ENCODE measurements around the gene CWF19L2.
"Not testable (repeated sequence)": the region's sequence is repeated elsewhere in the genome, so short reads cannot be mapped to it uniquely, and the experiment has no call there.

The CWF19L2 gene

DNA sequence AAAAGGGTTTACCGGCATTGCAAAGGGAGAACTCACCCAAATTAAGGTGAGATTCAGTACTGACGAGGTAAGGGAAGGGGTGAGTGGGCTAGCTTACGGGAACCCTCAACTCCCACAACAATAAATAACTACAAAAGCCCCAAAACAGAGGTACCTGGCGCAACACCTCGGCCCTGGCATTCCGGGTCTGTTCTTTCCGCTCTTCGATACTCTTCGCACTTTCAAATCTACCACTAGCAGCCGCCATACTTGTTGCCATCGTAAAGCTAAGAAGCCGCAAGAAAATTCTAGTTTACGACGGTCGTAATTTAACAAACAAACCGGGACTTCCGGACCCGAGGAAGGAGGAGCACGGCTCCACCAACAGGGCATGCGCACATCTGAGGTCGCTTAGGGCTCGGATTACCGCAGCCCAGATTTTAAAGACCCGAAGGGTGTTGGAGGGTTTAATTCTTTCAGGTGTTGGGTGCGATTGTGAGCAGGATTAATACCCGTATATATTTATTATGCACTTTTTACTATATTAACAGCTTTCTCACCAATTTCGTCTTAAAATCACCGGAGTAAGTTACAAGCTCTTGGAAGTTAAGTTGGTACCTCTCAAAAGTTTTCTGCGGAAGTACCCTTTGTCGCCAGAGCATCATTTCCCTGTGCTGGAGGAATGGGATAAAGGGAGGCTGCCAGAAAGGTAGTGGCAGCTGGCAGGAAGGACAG lies at the start of gene CWF19L2:
CWF19L2 (minus strand) TSS at position 268 of the 714 bp plus-strand sequence; CDS start at position 259, 9 bp downstream.
- peak; percentile 94 for DNase-seq (ENCODE audit: low spot score)

DNA sequence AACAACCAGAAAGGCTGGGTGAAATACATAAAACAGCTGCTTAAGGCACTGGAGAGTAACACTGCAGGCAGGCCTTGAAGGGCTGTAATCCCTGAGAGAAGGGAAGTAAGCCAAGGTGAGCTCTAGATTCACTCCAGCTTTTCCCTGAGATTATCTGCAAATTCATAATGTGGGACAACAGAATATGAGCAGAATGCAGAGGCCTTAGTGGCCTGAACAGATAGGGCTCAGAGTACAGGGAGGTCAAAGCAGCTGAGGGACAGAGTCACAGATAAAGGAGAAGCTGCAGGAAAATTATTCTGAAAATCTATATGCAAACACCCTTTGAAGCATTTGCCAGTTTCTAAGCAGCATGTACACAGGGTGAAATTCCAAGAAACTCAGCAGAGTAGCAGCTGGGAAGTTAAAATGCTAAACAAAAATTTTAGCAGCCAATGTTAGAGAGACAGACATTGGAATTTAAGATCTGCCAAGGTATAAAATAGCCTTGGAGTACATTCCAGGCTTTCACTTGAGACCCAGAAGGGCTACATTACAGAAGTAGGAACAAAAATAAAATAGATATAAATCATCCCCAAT lies 48.1 kb upstream of the CWF19L2 start:
- DNase-seq (ENCODE audit: low spot score) = no peak

DNA sequence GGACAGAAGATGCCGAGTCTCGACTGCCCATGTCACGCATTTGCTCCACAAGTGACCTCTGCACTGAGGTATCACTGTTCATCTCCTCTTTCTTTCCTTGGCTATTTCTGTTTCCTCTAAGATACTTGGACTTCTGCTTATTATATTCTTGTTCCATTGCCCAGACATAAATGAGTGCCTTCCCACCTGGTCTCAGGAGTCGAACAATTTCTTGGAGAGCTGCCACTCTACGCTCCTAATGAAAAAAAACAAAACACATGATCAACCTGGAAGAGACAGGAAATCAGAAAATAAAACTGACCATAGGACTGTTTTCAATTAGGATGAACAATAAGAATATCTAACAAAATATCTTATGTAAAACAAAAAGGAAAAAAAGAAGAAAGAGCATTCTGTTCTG lies 47.4 kb upstream of the CWF19L2 start:
- DNase-seq (ENCODE audit: low spot score) = no peak

DNA sequence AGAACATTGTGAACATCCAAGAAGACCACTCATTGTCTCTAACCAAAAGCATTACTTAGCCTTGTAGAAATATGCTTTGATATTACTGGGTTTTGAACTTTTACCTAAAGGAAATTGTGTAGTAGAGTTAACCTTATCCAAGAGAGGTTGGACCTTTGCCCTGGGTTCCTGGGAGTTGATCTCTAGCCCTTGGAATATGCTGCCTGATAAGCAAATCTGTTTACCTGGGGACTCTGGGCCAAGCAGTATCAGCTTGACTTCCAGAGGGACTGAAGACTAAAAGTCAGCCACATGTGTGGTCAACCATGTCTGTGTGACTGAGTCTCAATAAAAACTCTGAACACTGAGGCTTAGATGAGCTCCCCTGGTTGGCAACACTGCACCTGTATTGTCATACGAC lies 44.1 kb upstream of the CWF19L2 start:
- no peak for DNase-seq (ENCODE audit: low spot score)

DNA sequence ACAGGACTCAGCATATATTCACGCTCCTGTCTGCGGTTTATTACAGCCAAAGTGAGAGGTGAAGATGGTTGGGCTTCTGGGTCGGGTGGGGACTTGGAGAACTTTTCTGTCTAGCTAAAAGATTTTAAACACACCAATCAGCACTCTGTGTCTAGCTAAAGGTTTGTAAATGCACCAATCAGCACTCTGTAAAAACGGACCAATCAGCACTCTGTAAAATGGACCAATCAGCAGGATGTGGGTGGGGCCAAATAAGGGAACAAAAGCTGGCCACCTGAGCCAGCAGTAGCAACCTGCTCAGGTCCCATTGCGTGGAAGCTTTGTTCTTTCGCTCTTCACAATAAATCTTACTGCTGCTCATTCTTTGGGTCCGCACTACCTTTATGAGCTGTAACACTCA lies 39.7 kb upstream of the CWF19L2 start:
- not testable (repeated sequence) for DNase-seq (ENCODE audit: low spot score)

DNA sequence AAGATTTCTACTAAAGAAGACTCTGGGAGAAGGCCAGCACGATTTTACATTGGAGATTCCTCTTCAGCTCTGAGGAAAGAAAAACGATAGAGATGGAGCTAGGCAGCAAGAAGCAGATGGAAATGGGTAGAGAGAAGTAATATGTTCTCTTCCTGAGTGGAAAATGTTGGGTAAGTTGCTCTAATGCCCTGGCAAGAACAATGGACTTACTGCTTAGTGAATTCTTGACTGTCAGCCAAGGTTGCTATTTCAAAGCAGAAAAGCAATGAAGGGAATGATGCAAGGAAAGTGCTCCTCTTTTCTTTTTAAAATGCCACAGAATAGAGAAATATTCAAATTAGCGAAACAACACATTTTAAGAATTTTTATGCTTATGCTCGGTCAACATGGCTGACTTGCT lies 38.4 kb upstream of the CWF19L2 start:
- DNase-seq (ENCODE audit: low spot score) = no peak

DNA sequence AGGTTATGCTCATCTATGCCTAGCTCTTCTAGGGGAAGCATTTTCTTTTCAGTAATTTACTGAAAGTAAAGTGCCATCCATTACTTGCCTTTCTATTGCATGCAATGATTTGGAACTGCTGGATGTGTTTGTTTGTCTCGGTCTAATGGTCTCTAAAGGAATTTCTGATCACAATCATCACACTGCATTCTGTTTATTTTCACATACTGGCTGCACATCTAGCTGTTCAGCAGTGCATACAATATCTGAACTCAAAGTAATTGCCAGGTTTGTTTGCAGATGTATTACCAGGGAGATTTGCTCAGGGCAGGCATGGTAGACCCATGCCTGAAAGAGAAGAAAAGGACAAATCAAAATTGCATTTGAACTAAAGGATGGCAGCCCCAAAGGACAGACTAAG lies 36.4 kb upstream of the CWF19L2 start:
- no peak for DNase-seq (ENCODE audit: low spot score)

DNA sequence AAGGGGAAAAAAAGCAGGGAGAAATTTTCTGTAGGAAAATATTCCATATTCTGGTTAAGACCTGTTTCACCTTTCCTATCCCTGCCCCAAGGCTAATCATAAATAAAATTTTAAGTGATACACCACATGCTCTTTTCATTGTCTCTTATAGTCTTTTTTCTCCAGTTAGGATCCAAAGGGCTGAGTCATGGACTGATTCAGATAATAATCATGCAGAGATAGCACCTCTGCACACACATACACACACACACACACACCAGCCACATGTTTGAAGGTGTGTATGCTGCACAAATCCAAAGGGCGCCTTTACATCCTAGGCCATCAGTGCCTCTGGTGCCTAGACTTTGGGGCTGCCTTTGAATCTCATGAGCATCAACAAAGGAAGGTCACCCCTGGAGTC lies 35.5 kb upstream of the CWF19L2 start:
- DNase-seq (ENCODE audit: low spot score) = no peak

DNA sequence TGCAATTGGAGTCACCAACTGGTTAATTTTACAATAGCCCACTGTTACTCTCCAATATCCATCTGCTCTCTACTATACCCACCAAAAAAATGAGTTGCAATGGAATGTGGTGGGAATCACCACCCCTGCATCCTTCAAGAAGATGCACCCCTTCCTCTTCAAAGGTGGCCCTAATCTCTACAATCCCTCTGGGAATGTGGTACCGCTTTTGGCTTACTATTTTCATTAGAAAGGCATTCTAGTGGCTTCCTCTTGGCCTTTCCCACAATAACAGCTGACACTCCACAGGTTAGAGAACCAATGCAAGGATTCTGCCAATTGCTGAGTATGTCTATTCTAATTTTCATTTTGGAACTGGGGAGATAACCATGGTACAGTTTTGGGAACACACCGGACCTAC lies 33.2 kb upstream of the CWF19L2 start:
- no peak for DNase-seq (ENCODE audit: low spot score)

DNA sequence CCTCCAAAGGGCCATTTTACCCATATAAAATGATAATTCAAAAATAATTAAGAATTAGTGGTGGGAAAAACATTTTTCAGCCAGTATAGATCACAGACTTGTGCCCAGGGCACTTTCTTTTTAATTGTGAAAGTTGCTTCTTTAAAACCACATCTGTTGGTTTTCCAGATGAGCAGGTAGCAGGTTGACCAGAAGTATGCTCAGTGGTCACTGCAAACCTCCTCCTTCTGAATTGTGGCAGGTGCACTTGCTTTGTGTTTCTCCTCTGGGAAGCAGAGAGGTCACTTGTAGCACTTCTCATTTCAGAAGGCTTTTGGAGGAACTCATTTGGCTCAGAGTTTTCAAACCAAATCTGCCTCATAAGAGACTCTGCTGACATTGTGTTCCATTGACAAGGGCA lies 24.6 kb upstream of the CWF19L2 start:
- DNase-seq (ENCODE audit: low spot score) = no peak

DNA sequence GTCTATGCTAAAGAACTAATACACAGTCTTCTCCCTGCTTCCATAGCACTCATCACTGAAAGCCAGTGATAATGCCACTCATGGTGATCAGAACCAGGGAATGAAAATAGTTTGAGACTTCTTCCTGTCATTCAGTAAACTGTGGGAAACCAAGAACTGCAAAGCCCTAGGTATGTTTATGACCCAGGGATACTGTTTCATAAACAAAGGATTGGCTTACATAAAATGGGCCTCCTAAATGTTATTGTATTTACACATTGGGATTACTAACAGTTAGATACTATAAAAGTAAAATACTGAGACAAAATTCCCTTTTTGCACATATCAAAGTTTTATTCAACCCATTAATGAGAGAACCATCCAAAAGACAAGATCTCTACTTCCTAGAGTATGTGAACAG lies 21.3 kb upstream of the CWF19L2 start:
- no peak for DNase-seq (ENCODE audit: low spot score)

DNA sequence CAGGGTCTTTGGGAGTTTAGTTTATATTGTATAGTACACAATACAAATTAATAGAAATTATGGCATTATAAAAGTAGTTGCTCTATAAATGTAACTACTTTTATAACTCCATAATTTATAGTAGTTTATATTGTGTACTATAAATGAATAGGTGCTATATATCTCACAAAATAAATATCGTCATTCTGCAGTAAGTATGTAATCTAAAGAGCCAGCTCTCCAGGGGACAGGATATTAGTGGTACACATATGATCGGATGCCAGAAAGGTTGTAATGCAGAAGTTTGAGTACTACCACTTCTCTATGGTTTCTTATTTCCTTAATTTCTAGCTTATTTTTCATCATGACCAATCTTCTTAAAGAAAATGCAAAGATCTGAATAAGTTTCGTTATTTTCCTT lies 20.2 kb upstream of the CWF19L2 start:
- DNase-seq (ENCODE audit: low spot score) = no peak

DNA sequence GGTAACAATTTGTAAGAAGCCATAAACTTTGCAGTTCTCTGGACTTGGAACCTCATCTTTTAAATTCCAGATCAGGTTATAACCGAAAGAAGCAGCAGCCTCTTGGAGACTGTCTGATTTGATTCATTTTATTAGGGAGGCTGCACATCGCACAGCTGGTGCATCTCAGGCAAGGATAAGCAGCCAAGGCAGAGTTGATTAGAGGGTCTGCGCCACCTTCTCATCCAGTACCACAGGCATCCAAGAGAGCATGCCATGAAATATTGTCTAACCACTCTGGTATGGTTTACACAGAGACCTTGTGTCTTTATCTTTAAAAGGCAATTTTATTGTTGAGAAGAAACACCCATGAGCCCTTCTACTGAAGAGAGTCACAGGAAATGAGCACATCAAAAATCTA lies 16.2 kb upstream of the CWF19L2 start:
- DNase-seq (ENCODE audit: low spot score) = no peak

DNA sequence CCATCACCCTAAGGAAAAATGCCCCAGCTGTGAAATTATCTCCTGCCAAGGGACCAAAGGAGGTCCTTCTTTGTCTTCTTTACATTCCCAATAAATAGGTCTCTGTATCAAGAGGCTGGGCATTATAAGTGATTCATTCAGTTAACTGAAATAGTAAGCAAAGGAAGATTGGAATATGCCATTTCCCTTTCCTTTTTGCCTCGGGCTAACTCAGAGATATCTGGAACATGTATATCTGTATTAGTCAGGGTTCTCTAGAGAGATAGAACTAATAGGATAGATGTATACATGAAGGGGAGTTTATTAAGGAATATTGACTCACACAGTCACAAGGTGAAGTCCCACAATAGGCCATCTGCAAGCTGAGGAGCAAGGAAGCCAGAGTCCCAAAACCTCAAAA lies 15.3 kb upstream of the CWF19L2 start:
- no peak for DNase-seq (ENCODE audit: low spot score)

DNA sequence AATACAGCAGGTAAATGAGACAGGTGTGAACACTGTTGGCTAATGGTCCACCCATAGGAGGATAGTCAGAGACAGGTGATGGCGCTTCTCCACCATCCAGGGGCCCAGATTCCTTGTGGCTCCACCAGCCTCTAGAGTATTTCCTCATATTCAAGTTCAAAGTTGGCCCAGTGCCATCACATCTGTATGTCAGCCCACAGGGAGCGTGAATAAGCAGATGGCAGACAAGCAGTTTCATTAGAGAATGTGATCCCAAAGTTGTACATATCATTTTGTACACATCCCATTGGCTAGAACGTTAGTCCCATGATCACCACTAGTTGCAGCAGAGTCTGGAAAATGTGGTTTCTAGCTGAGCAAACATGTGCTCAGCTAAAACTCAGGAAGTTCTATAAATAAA lies 11.0 kb upstream of the CWF19L2 start:
- no peak for DNase-seq (ENCODE audit: low spot score)

DNA sequence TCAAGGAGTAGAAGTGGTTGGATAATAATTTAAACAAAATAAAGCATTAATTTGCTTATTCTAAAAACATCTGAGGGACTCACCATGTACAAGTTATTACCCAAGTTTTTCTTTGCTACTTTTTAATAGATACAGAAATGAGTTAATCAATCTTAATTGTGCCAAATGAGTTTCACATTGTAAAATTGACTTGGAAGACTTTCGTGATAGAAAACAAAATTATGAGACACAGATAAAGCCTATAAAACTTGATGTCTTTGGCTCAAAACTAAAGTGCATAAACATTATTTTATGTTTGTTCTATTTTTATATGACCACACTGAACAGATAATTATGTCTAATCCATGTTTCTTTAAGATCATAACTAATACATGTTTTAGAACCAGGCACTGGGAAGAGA lies 10.1 kb upstream of the CWF19L2 start:
- no peak for DNase-seq (ENCODE audit: low spot score)

DNA sequence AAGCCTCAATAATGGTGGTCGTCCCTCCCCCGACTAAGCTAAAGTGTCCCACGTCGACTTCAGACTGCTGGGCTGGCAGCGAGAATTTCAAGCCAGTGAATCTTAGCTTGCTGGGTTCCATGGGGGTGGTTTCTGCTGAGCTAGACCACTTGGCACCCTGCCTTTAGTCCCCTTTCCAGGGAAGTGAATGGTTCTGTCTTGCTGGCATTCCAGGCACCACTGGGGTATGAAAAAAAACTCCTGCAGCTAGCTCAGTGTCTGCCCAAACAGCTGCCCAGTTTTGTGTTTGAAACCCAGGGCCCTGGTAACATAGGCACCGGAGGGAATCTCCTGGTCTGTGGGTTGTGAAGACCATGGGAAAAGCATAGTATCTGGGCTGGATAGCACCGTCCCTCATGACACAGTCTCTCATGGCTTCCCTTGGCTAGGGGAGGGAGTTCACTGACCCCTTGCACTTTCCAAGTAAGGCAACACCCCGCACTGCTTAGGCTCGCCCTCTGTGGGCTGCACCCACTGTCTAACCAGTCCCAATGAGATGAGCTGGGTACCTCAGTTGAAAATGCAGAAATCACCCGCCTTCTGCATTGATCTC lies 8.7 kb upstream of the CWF19L2 start:
- DNase-seq (ENCODE audit: low spot score) = not testable (repeated sequence)

DNA sequence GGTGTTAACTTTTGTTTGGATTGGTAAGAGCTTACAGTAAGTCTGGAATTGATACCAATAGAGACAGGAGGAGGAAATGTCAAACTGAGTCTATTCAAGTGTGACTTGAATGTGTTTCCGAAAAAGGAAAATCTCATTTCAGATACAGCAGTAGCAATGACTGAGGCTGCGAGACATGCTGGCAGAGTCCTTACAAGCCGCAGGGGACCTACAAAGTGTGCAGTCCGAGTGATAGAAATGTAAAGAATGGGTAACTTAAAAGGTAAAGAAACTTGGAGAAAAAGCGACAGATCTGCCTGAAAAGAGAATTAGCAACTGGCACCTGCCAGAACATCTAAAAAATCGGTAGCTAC lies 444 bp downstream of the CWF19L2 start:
- DNase-seq (ENCODE audit: low spot score) = peak; percentile 8

DNA sequence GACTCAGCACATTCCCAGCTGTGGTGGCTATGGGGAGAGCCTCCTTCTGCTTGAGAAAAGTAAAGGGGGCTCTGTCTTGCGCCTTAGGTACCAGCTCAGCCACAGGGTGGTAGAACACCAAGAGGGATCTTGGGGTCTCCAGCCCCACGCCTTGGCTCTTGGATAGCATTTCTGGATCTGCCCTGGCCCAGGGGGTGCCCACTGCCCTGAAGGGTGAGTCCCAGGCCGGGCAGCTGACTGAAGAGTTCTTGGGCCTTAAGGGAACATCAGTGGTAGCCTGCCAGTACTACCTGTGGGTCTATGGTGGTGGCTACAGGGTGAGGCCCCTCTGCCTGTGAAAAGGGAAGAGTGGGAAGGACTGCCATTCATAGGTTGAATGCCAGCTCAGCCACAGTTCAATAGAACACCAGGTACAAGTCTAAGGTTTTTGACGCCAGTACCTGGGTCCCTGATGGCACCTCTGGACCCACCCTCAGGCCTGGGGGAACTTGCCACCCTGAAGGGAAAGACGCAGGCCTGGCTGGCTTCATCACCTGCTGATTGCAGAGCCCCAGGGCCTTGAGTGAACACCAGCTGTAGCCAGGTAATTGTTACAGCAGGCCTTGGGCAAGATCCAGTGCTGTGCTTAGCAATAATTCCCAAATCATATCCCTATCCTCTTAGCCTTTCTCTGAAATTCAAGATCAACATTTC lies 3.9 kb downstream of the CWF19L2 start:
- DNase-seq (ENCODE audit: low spot score) = no peak

DNA sequence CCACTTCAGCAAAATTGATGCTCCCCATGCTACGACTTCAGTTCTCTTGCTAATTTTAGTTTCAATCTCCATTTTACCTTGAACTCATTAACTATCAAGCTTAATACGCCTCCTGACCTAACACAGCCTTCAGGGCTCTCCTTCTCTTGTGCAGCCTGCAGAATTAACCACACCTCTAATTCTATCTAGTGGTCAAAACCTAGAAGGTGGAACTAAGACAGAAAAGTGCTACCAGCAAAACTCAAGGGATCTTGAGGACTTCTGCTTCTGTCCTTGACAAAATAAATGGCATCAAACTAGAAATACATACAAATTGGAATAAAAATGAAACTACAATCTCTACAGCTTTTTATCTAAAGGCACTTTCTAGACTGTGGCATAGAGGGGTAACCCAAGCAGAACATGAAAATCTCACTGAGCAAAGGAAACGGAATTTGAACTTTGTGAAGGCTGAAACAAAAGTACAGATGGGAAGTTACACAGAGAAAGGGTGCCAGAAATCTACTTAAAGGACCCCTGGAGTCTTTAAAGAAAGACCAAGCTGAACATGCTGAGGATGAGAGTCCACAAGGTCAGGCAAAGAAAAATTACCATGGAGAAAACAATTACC lies 10.7 kb downstream of the CWF19L2 start:
- no peak for DNase-seq (ENCODE audit: low spot score)

DNA sequence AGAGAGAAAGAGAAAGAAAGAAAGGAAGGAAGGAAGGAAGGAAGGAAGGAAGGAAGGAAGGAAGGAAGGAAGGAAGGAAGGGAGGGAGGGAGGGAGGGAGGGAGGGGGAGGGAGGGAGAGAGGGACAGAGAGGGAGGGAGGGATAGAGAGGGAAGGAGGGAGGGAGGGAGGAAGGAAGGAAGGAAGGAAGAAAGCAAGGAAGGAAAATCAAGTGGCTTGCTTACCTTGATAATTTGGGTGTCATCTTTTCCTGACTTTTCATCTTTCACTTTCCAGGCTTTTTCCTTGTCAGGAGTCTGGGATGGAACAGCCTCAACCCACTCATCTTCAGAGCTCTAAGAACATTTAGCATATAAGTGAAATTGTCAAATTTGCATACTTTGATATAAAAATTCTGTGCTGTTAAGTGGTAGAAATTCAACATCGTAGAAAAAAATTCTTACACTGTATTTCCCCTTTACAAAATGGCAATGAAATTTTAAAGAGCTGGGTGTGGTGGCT lies 14.9 kb downstream of the CWF19L2 start:
- DNase-seq (ENCODE audit: low spot score) = no peak

DNA sequence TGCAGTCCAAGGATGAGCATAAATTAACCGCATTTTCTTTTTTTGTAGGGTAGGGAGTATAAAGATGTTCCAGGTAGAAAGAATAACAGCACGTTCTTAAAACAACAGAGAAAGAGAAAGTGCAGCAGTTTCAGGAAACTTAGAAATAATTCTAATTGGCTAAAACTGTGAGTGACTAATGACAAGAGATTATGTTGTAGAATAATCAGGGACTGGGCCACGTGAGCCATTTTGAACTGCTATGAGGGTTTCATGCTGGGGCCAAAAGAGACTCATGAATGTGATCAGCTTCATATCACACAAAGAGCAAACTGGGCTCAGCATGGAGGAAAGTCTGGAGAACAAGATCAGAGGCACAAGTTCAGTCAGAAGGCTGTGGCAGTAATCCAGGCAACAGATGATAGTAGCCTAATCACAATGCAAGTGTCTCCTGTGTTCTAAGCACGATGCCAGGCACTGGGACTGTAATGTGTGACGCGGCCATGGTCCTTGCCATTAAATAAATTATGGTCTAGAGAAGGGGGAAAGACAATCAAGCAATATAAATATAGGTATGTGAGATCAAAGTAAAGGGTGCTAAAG lies 17.9 kb downstream of the CWF19L2 start:
- no peak for DNase-seq (ENCODE audit: low spot score)
